ENCODE results near the gene SLC45A2.

The SLC45A2 gene

GRCh38 chr5:33975852-33976251, 8.6 kb downstream of the SLC45A2 start:
- Histone ChIP-seq H3K9me3 (ENCODE audit: severe bottlenecking) (no peaks in the 10 kb centered on the region), H3K36me3 (ENCODE audit: low read depth) (no peaks in the 10 kb centered on the region), H3K27me3 (ENCODE audit: insufficient read depth, poor library complexity, severe bottlenecking) (no peaks in the 10 kb centered on the region), H3K4me3 (ENCODE audit: severe bottlenecking) (no peak overlapping the region), H3K27ac (ENCODE audit: poor library complexity, severe bottlenecking) (no peak overlapping the region), H3K4me1 (ENCODE audit: insufficient read depth, poor library complexity, severe bottlenecking) (no peaks in the 10 kb centered on the region)
- no peak for DNase-seq (ENCODE audit: low spot score)
- TF ChIP-seq CTCF (IDR thresholded peaks at IDR 0.05; ENCODE audit: poor library complexity, severe bottlenecking), result no peak
- no peak for ATAC-seq (ENCODE audit: low read depth)

- no peak overlapping the region for H3K4me3 ChIP-seq (ENCODE audit: severe bottlenecking)
- H3K36me3 ChIP-seq (ENCODE audit: low read depth), result no peaks in the 10 kb centered on the region
- DNase-seq (ENCODE audit: low spot score), result no peak
- no peak for ATAC-seq (ENCODE audit: low read depth)
- H3K27ac ChIP-seq (ENCODE audit: poor library complexity, severe bottlenecking), result no peak overlapping the region
- no peaks in the 10 kb centered on the region for H3K27me3 ChIP-seq (ENCODE audit: insufficient read depth, poor library complexity, severe bottlenecking)
- no peak for TF ChIP-seq CTCF (IDR thresholded peaks at IDR 0.05; ENCODE audit: poor library complexity, severe bottlenecking)
- no peaks in the 10 kb centered on the region for H3K9me3 ChIP-seq (ENCODE audit: severe bottlenecking)
- no peaks in the 10 kb centered on the region for H3K4me1 ChIP-seq (ENCODE audit: insufficient read depth, poor library complexity, severe bottlenecking)
Measured at GRCh38 chr5:33973271-33973670, 11.2 kb downstream of the SLC45A2 start.

- peak; percentile 82 for ATAC-seq (ENCODE audit: low read depth)
- peak; percentile 79 for TF ChIP-seq CTCF (IDR thresholded peaks at IDR 0.05; ENCODE audit: poor library complexity, severe bottlenecking)
Measured at GRCh38 chr5:33969572-33970452, 14.7 kb downstream of the SLC45A2 start.

GRCh38 chr5:33968211-33969005, 16.1 kb downstream of the SLC45A2 start:
- no peak for TF ChIP-seq CTCF (IDR thresholded peaks at IDR 0.05; ENCODE audit: poor library complexity, severe bottlenecking)

More at GRCh38 chr5:33969572-33970452, 14.7 kb downstream of the SLC45A2 start:
- Histone ChIP-seq H3K27ac (ENCODE audit: poor library complexity, severe bottlenecking) (no peak overlapping the region), H3K27me3 (ENCODE audit: insufficient read depth, poor library complexity, severe bottlenecking) (no peaks in the 10 kb centered on the region), H3K9me3 (ENCODE audit: severe bottlenecking) (no peaks in the 10 kb centered on the region), H3K4me3 (ENCODE audit: severe bottlenecking) (no peak overlapping the region), H3K36me3 (ENCODE audit: low read depth) (no peaks in the 10 kb centered on the region), H3K4me1 (ENCODE audit: insufficient read depth, poor library complexity, severe bottlenecking) (no peaks in the 10 kb centered on the region)
- DNase-seq (ENCODE audit: low spot score), result no peak

More at GRCh38 chr5:33968211-33969005, 16.1 kb downstream of the SLC45A2 start:
- Histone ChIP-seq H3K36me3 (ENCODE audit: low read depth) (no peaks in the 10 kb centered on the region), H3K27me3 (ENCODE audit: insufficient read depth, poor library complexity, severe bottlenecking) (no peaks in the 10 kb centered on the region), H3K9me3 (ENCODE audit: severe bottlenecking) (no peaks in the 10 kb centered on the region), H3K4me1 (ENCODE audit: insufficient read depth, poor library complexity, severe bottlenecking) (no peaks in the 10 kb centered on the region), H3K27ac (ENCODE audit: poor library complexity, severe bottlenecking) (no peak overlapping the region), H3K4me3 (ENCODE audit: severe bottlenecking) (no peak overlapping the region)
- 0 out of 3 replicates have a peak, but pooled peaks have one; percentile 21 for ATAC-seq (ENCODE audit: low read depth)
- DNase-seq (ENCODE audit: low spot score), result no peak

All from RWPE2 (cell line).